Measurements from ENCODE around the gene EXOC4.
"Not testable (repeated sequence)": the region's sequence is repeated elsewhere in the genome, so short reads cannot be mapped to it uniquely, and the experiment has no call there.

EXOC4 gene

GRCh38 chr7:134056816-134057215 lies 803.9 kb downstream of the EXOC4 start:
- no peak for DNase-seq (ENCODE audit: low read depth in 1 of 2, low spot score in 1 of 2)

GRCh38 chr7:134058521-134058920 lies 805.6 kb downstream of the EXOC4 start:
- no peak for DNase-seq (ENCODE audit: low read depth in 1 of 2, low spot score in 1 of 2)

DNA sequence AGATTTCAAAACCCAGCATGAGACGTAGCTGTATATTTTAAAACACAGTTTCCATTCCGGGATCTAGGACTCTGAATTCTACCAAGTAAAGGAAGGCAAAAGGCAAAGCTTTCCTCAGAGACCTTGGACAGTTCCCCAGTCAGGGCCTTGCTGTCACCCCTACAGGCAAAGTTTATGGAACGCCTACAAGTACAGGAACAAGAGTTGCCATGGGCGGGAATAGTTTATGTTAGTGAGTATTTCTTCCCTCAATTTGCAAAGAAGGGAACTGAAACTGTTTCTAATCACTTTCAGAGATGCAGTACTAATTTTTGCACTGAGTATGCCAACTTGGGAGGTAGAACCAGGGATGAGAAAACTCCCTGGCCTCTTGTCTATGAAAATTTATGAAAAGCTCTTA lies 806.1 kb downstream of the EXOC4 start:
- DNase-seq (ENCODE audit: low read depth in 1 of 2, low spot score in 1 of 2): no peak

DNA sequence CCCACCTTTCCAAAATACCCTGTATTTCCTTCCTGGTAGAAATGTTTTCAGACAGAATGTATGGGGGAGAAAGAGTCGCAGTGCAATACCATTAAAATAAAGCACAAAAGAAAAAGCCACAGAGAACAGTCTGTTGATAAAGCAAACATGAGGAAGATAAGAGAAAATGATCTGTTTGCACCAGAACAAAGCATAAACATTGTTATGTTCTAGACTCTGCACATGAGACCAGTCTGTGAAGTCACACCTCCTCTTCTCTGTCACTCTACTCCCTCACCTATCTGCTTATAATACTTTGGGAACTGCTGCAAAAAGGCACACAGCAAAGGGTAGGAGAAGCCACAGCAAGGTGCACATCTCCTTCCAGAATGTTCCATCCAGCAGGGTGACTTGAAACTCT lies 807.0 kb downstream of the EXOC4 start:
- no peak for DNase-seq (ENCODE audit: low read depth in 1 of 2, low spot score in 1 of 2)

GRCh38 chr7:134060874-134061273 lies 808.0 kb downstream of the EXOC4 start:
- DNase-seq (ENCODE audit: low read depth in 1 of 2, low spot score in 1 of 2): no peak

GRCh38 chr7:134062460-134062859 lies 809.6 kb downstream of the EXOC4 start:
- DNase-seq (ENCODE audit: low read depth in 1 of 2, low spot score in 1 of 2): no peak

DNA sequence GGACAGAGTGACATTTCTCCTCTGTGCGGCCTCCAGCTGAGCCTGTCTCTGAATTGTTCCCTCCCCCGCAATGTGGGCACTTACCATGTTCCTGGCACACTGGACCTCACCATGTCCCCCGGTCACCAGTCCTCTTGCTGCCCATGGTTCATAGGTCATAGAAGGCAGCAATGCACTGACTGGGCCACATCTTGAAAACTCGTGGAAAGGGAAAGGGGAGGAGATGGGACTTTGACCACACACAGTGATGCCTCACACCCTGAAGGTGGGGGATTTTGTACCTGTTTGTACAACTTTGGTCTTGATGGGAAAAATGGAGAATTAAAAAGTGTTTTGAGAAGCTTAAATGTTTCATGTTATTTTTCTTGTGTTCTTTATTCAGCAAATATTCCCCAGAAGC lies 812.5 kb downstream of the EXOC4 start:
- no peak for DNase-seq (ENCODE audit: low read depth in 1 of 2, low spot score in 1 of 2)

DNA sequence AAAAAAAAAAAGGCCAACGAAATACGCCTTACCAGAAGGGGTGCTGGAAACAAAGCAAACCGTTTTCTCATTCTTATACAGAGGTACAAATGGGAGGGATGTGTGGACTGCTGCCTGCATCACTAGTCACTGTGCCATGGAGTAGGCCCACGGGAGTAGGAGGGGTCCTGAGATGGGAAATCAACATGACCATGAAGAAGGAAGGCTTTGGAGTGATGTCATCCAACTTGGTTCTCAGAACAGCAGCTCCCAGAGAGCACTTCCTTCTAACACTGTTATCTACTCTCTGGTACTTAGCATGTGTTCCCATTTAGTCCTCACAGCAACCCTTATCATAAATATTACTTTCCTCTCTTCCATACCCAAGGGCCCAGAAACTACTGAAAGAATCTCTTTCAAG lies 814.3 kb downstream of the EXOC4 start:
- no peak for DNase-seq (ENCODE audit: low read depth in 1 of 2, low spot score in 1 of 2)

- no peak for DNase-seq (ENCODE audit: low read depth in 1 of 2, low spot score in 1 of 2)
These were observed 815.8 kb downstream of the EXOC4 start for GRCh38 chr7:134068670-134069069.

DNA sequence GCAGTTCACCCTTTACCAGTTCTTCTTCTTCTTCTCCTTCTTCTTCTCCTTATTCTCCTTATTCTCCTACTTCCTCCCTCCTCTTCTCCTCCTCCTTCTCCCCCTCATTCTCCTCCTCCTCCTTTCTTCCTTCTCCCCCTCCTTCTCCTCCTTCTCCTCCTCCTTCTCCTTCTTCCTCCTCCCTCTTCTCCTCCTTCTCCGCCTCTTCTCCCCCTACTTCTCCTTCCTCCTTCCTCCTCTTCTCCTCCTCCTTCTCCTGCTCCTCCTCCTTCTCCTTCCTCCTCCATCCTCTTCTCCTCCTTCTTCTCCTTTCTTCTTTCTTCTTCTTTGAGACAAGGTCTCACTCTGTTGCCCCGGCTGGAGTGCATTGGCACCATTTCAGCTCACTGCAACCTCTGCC lies 816.3 kb downstream of the EXOC4 start:
- no peak for DNase-seq (ENCODE audit: low read depth in 1 of 2, low spot score in 1 of 2)

GRCh38 chr7:134070673-134071072 lies 817.8 kb downstream of the EXOC4 start:
- DNase-seq (ENCODE audit: low read depth in 1 of 2, low spot score in 1 of 2): no peak

DNA sequence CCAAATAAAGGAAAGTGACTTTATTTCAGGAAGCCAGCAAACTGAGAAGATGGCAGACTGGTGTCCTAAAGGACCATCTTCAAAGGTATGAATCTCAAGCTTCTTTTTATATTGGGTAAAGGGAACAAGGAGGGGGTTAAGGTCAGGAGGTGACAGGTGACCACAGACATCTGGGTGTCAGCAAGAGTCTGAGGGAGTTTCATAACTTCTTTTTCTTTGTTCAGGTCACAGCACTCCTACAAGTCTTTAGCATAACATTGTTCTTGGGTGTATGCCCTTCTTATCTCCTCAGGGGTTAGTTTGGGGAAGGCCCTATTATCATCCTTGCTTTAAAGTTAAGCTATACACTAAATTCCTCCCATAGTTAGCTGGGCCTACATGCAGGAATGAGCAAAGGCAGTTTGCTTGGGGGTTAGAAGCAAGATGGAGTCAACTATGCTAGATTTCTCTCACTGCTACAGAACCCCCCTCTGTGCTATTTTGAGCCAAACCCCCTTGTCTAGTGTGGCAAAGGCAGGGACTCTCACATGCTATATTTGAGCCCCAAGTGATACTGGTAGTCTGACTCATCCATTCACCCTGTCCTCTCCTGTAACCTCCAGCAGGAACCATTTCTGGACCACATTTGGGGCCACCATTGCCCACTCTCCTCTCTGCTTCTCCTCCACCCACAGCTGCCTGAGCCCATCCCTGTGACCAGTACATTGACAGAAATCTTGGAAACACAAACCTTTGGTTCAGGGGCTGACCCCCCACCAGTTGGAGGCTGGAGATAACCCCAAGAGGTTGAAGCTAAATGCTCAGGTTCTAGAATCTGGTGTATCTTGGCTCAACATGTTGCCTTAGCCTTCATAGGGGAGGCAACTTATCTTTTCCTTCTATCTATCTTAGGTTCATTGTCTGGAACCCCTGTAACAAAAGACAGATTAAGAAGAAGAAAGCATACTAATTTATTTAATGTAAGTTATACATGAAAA lies 818.8 kb downstream of the EXOC4 start:
- DNase-seq (ENCODE audit: low read depth in 1 of 2, low spot score in 1 of 2): no peak

GRCh38 chr7:134073276-134073675 lies 820.4 kb downstream of the EXOC4 start:
- no peak for DNase-seq (ENCODE audit: low read depth in 1 of 2, low spot score in 1 of 2)

GRCh38 chr7:134075799-134076198 lies 822.9 kb downstream of the EXOC4 start:
- no peak for DNase-seq (ENCODE audit: low read depth in 1 of 2, low spot score in 1 of 2)

DNA sequence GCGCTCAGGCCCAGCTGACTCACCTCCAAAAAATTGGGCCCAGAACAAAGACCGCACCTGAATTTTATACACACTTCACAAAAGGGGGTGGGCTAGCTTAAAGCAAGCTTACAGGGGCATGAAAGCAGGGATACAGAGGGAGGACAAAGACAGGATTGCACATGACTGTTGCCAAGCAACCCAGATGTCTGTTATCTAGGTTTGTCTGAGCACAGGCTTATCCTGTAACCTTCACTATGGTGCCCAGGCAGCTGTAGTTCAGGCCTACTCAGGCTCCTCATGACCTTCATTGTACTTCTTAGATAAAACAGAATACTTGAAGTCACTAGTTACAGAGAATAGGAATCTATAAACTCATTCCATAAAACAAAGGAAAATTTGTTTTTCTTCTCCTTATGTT lies 824.7 kb downstream of the EXOC4 start:
- not testable (repeated sequence) for DNase-seq (ENCODE audit: low read depth in 1 of 2, low spot score in 1 of 2)

DNA sequence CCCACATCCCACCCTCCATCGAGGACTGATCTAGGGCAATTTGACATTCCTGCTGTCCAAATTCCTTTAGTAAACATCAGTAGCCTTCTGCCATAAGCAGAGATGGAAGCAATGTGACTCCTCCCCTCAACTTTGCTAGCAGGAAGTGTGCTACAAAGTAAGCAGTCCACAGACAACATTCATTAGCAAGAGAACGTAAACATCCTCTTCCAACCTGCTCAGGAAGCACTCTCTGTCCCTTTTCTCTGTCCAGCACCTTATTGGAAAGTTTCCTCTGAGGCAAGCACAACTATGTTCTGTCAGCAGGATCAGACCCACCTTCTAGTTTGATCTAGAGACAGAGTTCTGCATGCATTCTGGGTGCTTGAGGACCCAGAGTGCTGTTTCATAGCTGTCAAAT lies 826.1 kb downstream of the EXOC4 start:
- no peak for DNase-seq (ENCODE audit: low read depth in 1 of 2, low spot score in 1 of 2)

- DNase-seq (ENCODE audit: low read depth in 1 of 2, low spot score in 1 of 2): no peak
These were observed 828.8 kb downstream of the EXOC4 start for GRCh38 chr7:134081695-134082094.

GRCh38 chr7:134083766-134084487 lies 831.0 kb downstream of the EXOC4 start:
- DNase-seq (ENCODE audit: low read depth in 1 of 2, low spot score in 1 of 2): no peak

GRCh38 chr7:134084488-134085144 lies 831.7 kb downstream of the EXOC4 start:
- DNase-seq (ENCODE audit: low read depth in 1 of 2, low spot score in 1 of 2): no peak

DNA sequence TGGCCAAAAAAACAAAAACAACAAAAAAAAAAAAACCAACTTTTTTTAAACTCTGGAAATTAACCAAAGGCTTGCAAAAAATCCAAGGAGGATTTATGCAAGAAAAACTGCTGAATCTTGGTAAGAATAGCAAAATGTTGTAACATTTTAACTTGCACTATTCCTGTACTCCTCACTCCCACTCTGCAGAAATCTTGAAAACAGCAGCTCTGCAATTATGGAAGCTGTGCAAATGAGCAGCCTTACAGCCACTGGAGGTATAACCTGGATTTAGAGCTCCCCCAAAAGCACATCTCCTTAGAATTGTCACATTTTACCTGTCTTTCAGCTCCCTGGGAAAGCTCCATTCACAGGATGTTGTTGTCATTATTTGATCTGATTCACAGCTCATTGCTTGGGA lies 832.4 kb downstream of the EXOC4 start:
- no peak for DNase-seq (ENCODE audit: low read depth in 1 of 2, low spot score in 1 of 2)

GRCh38 chr7:134086998-134087735 lies 834.3 kb downstream of the EXOC4 start:
- DNase-seq (ENCODE audit: low read depth in 1 of 2, low spot score in 1 of 2): no peak

Data from stimulated activated CD4-positive, alpha-beta T cell treated with anti-CD3 and anti-CD28 coated beads, Interleukin-15, amount 100 ng/mL, for 1 hour (primary cell).